Measurements from ENCODE around the gene MRPS5. TPM values are rescaled to one million over a fixed set of nuclear protein-coding genes. Genes with fewer than 3 reads are reported as not detected.
"Not testable (repeated sequence)": the region's sequence is repeated elsewhere in the genome, so short reads cannot be mapped to it uniquely, and the experiment has no call there.

Gene MRPS5
- total RNA-seq, 1 donor from 2014 or later = 66.1 TPM

DNA sequence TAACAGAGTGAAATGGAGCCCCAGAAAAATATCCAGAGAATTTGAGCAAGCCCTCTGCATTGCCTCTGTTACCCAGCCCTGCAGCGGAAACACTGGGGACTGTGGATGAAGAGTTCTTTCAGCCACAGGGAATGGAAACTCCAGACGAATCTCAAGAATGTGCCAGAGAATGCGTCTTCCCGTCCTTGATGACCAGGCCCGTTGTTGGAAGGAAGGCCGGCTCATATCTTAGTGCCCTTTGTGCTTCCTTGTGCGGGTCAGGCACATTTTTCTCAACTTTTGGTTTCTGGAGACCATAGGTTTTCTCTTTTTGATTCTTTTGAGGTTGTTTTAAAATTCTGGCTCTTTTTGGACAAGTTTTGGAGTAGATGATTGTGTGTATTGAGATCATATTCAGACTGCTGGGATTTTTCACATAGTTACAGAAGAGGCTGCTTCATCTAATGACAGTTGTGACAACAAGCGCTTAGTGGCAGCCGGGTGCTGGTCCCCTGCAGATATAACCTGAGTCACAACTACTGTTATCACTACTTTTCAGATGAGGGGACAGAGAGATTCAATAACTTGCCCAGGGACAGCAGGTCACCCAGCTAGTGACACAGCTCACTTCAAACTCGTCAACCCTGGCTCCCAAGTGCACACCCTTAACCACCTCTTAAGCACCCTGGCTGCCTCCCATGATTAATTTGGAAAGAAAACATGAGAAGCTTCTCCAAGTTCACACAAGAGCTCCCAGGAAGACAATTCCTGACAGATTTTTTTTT is 80.4 kb downstream of the MRPS5 start:
- Histone ChIP-seq H3K27me3 (ENCODE audit: control insufficient read depth, insufficient read depth, low read length) (peaks cover under 1% of the 10 kb centered on the region), H3K4me3 (ENCODE audit: low read depth, low read length) (no peak overlapping the region), H3K36me3 (ENCODE audit: control insufficient read depth, insufficient read depth, low read length) (peaks cover 1% of the 10 kb centered on the region)
- TF ChIP-seq, protein P1, sequence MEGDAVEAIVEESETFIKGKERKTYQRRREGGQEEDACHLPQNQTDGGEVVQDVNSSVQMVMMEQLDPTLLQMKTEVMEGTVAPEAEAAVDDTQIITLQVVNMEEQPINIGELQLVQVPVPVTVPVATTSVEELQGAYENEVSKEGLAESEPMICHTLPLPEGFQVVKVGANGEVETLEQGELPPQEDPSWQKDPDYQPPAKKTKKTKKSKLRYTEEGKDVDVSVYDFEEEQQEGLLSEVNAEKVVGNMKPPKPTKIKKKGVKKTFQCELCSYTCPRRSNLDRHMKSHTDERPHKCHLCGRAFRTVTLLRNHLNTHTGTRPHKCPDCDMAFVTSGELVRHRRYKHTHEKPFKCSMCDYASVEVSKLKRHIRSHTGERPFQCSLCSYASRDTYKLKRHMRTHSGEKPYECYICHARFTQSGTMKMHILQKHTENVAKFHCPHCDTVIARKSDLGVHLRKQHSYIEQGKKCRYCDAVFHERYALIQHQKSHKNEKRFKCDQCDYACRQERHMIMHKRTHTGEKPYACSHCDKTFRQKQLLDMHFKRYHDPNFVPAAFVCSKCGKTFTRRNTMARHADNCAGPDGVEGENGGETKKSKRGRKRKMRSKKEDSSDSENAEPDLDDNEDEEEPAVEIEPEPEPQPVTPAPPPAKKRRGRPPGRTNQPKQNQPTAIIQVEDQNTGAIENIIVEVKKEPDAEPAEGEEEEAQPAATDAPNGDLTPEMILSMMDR (IDR thresholded peaks at IDR 0.05; ENCODE audit: insufficient read depth, low read length, poor library complexity, severe bottlenecking) = no peak
- no peak for DNase-seq (ENCODE audit: low read depth)

DNA sequence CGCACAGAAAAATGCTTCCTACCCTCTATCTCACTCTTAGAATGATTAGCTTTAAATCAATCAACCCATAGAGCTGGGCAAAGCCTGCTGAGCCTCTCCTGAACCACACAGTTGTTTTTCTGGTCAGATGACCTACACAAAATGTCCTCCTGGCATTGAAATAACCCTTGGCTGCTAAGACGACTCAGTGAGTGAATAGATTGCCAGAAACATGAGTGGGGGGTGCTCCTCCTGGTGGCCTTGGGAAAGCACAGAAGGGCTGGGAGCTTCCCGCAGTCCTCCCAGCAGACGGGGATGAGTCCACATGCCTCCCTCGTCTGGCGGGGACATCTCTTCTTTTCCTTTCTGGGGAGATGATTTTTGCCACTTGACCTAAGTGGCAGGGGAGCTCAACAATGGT is 81.2 kb downstream of the MRPS5 start:
- TF ChIP-seq, protein P1 (IDR thresholded peaks at IDR 0.05; ENCODE audit: insufficient read depth, low read length, poor library complexity, severe bottlenecking) = no peak
- Histone ChIP-seq H3K27me3 (ENCODE audit: control insufficient read depth, insufficient read depth, low read length) (no peaks in the 10 kb centered on the region), H3K4me3 (ENCODE audit: low read depth, low read length) (no peak overlapping the region), H3K36me3 (ENCODE audit: control insufficient read depth, insufficient read depth, low read length) (no peaks in the 10 kb centered on the region)
- no peak for DNase-seq (ENCODE audit: low read depth)

DNA sequence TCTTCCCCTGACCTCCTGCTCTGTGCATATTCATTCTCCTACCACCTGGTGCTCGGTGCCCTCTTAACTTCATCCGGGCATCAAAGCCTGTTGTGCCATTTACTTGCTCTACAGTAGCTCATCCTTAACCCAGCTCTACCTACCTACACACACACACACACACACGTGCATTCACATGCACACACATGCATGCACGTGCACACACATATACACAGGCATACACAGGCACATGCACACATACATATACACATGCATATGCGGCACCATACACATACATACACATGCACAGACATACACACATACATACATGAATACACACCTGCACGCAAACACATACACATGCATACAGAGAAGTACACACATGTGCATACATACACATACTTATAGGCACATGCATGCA is 81.6 kb downstream of the MRPS5 start:
- no peak for DNase-seq (ENCODE audit: low read depth)
- H3K4me3 ChIP-seq (ENCODE audit: low read depth, low read length) = no peak overlapping the region

DNA sequence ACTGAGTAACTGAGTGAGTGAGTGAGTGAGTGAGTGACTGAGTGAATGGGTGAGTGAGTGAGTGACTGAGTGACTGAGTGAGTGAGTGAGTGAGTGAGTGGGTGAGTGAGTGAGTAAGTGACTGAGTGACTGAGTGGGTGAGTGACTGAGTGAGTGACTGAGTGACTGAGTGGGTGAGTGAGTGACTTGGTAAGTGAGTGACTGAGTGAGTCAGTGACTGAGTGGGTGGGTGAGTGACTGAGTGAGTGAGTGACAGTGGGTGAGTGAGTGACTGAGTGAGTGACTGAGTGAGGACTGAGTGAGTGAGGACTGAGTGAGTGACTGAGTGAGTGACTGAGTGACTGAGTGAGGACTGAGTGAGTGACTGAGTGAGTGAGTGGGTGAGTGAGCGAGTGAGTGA is 82.2 kb downstream of the MRPS5 start:
- TF ChIP-seq, protein P1 (IDR thresholded peaks at IDR 0.05; ENCODE audit: insufficient read depth, low read length, poor library complexity, severe bottlenecking) = no peak
- DNase-seq (ENCODE audit: low read depth) = no peak
- H3K36me3 ChIP-seq (ENCODE audit: control insufficient read depth, insufficient read depth, low read length) = no peaks in the 10 kb centered on the region
- no peaks in the 10 kb centered on the region for H3K27me3 ChIP-seq (ENCODE audit: control insufficient read depth, insufficient read depth, low read length)
- no peak overlapping the region for H3K4me3 ChIP-seq (ENCODE audit: low read depth, low read length)

More for the DNA sequence above, 81.6 kb downstream of the MRPS5 start:
- Histone ChIP-seq H3K36me3 (ENCODE audit: control insufficient read depth, insufficient read depth, low read length) (no peaks in the 10 kb centered on the region), H3K27me3 (ENCODE audit: control insufficient read depth, insufficient read depth, low read length) (no peaks in the 10 kb centered on the region)
- TF ChIP-seq, protein P1 (IDR thresholded peaks at IDR 0.05; ENCODE audit: insufficient read depth, low read length, poor library complexity, severe bottlenecking) = no peak

DNA sequence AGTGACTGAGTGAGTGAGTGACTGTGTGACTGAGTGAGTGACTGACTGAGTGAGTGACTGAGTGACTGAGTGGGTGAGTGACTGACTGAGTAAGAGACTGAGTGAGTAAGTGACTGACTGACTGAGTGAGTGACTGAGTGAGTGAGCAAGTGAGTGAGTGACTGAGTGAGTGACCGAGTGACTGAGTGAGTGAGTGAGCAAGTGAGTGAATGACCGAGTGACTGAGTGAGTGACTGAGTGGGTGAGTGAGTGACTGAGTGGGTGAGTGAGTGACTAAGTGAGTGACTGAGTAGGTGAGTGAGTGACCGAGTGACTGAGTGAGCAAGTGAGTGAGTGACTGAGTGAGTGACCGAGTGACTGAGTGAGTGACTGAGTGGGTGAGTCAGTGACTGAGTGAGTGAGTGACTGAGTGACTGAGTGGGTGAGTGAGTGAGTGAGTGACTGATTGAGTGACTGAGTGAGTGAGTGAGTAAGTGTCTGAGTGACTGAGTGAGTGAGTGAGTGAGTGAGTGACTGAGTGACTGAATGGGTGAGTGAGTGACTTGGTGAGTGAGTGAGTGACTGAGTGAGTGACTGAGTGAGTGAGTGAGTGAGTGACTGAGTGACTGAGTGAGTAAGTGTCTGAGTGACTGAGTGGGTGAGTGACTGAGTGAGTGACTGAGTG is 82.8 kb downstream of the MRPS5 start:
- no peak for DNase-seq (ENCODE audit: low read depth)
- H3K36me3 ChIP-seq (ENCODE audit: control insufficient read depth, insufficient read depth, low read length) = no peaks in the 10 kb centered on the region
- H3K4me3 ChIP-seq (ENCODE audit: low read depth, low read length) = no peak overlapping the region
- no peaks in the 10 kb centered on the region for H3K27me3 ChIP-seq (ENCODE audit: control insufficient read depth, insufficient read depth, low read length)
- TF ChIP-seq, protein P1 (IDR thresholded peaks at IDR 0.05; ENCODE audit: insufficient read depth, low read length, poor library complexity, severe bottlenecking) = no peak

DNA sequence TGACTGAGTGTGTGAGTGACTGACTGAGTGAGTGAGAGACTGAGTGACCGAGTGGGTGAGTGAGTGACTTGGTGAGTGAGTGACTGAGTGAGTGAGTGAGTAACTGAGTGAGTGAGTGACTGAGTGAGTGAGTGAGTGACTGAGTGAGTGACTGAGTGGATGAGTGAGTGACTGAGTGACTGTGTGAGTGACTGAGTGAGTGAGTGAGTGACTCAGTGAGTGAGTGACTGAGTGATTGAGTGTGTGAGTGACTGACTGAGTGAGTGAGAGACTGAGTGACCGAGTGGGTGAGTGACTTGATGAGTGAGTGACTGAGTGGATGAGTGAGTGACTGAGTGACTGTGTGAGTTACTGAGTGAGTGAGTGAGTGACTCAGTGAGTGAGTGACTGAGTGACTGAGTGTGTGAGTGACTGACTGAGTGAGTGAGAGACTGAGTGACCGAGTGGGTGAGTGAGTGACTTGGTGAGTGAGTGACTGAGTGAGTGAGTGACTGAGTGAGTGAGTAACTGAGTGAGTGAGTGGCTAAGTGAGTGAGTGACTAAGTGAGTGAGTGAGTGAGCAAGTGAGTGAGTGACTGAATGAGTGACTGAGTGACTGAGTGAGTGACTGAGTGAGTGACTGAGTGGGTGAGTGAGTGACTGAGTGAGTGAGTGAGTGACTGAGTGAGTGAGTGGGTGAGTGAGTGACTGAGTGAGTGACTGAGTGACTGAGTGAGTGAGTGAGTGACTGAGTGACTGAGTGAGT is 83.6 kb downstream of the MRPS5 start:
- H3K36me3 ChIP-seq (ENCODE audit: control insufficient read depth, insufficient read depth, low read length); H3K4me3 ChIP-seq (ENCODE audit: low read depth, low read length); H3K27me3 ChIP-seq (ENCODE audit: control insufficient read depth, insufficient read depth, low read length); DNase-seq (ENCODE audit: low read depth): not testable (repeated sequence)

All from kidney epithelial cell (primary cell).